ENCODE results near the gene DOCK4. TPM values are rescaled to one million over a fixed set of nuclear protein-coding genes. Genes with fewer than 3 reads are reported as not detected.

Gene DOCK4
- total and polyA plus RNA-seq, 7 donors = 3.0 to 28.5 (median 14.1) TPM

DNA sequence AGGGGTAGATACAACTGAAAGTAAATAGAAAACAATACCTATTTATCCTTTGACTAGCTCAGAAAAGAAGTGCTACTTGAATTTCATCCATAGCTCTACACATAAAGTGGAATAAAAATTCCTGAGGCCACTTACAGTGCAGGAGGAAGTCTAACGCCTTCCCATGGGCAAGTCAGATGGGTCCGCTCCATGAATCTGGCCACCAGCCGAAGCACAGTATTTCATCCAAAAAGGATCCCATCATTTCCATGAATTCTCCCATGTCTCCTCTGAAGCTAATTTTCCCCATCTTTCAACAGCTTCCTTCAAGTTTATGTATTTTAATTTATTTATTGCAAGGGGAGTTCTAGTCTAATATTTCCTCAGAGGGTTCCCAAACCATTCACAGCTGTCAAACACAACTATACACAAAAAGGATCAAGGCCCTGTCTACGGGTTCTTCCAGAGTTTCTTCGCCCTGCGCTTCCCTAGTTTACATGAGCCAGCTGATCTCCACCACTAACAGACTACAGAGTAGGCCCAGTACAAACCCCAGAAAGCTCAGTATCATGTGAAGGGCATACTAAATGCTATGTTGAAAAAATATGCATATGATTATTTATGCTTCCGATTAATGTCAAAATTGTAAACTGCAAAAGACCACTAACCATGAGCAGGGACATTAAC lies 184.7 kb downstream of the DOCK4 start:
- H3K27ac ChIP-seq = no peak overlapping the region
- TF ChIP-seq, protein P1, sequence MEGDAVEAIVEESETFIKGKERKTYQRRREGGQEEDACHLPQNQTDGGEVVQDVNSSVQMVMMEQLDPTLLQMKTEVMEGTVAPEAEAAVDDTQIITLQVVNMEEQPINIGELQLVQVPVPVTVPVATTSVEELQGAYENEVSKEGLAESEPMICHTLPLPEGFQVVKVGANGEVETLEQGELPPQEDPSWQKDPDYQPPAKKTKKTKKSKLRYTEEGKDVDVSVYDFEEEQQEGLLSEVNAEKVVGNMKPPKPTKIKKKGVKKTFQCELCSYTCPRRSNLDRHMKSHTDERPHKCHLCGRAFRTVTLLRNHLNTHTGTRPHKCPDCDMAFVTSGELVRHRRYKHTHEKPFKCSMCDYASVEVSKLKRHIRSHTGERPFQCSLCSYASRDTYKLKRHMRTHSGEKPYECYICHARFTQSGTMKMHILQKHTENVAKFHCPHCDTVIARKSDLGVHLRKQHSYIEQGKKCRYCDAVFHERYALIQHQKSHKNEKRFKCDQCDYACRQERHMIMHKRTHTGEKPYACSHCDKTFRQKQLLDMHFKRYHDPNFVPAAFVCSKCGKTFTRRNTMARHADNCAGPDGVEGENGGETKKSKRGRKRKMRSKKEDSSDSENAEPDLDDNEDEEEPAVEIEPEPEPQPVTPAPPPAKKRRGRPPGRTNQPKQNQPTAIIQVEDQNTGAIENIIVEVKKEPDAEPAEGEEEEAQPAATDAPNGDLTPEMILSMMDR (IDR thresholded peaks at IDR 0.05) = no peak
- TF ChIP-seq POLR2A (IDR thresholded peaks at IDR 0.05) (no peak), POLR2AphosphoS5 (IDR thresholded peaks at IDR 0.05) (no peak), EP300 (IDR thresholded peaks at IDR 0.05) (no peak)
- no peaks in the 10 kb centered on the region for H3K9me3 ChIP-seq
- no peaks in the 10 kb centered on the region for H3K27me3 ChIP-seq
- WGBS, 2 donors = 80 to 84% methylated on average over 7 of the region's 7 CpGs
- intact Hi-C loops (cut with DNase I) = no loop called here
- H3K4me3 ChIP-seq = no peak overlapping the region
- DNase-seq = no peak
- H3K36me3 ChIP-seq = no peaks in the 10 kb centered on the region
- peaks cover 0 to 3% (median 0%) of the 10 kb centered on the region in 4 donors for H3K4me1 ChIP-seq

DNA sequence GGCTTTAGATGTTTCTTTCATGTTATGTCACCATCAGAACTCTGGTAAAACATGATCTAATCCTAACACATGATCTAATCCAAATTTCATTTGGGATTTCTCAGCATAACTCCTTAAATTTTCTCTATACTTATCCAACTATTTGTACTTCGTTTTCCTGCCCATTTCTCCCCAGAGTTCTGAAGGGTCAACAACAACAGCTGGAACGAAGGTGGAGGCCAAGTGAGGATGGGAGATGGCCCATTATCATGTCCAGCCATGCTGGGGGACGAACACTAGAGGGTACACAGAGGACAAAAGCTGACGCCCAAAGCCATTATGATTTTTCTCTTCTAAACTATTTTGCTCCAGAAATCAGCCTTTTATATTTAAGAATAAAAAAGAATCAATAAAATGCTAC lies 185.4 kb downstream of the DOCK4 start:
- no peaks in the 10 kb centered on the region for H3K9me3 ChIP-seq
- DNase-seq = no peak
- no peaks in the 10 kb centered on the region for H3K27me3 ChIP-seq
- H3K36me3 ChIP-seq = no peaks in the 10 kb centered on the region
- H3K4me3 ChIP-seq = no peak overlapping the region
- WGBS, 2 donors = 82 to 86% methylated on average over 4 of the region's 4 CpGs
- no peak for TF ChIP-seq EP300 (IDR thresholded peaks at IDR 0.05)
- no peak for TF ChIP-seq POLR2A (IDR thresholded peaks at IDR 0.05)
- TF ChIP-seq, protein P1 (IDR thresholded peaks at IDR 0.05) = no peak
- TF ChIP-seq POLR2AphosphoS5 (IDR thresholded peaks at IDR 0.05) = no peak
- peaks cover 0 to 3% (median 0%) of the 10 kb centered on the region in 4 donors for H3K4me1 ChIP-seq
- intact Hi-C loops (cut with DNase I) = no loop called here
- H3K27ac ChIP-seq = peak overlapping the region in 1 of 4 donors; percentile 31

DNA sequence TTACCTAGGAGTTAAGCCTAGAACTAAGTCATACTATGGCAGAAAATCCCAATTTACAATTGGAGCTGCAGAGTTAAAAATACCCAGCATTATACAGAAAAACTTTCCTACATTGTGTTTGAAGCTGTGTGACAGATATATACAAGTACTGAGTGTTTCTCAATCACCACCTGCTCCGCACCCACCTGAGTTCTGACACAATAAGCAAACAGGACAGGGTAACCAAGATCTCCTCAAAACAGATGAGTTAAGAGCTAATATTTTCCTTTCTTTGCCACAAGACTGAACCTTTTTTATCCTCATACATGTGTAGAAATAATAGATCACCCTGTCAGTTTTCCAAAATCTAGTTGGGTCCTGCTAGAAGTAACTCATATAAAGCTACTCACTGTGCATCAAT lies 186.3 kb downstream of the DOCK4 start:
- 100% methylated on average over 1 of the region's 1 CpG for WGBS, 2 donors

DNA sequence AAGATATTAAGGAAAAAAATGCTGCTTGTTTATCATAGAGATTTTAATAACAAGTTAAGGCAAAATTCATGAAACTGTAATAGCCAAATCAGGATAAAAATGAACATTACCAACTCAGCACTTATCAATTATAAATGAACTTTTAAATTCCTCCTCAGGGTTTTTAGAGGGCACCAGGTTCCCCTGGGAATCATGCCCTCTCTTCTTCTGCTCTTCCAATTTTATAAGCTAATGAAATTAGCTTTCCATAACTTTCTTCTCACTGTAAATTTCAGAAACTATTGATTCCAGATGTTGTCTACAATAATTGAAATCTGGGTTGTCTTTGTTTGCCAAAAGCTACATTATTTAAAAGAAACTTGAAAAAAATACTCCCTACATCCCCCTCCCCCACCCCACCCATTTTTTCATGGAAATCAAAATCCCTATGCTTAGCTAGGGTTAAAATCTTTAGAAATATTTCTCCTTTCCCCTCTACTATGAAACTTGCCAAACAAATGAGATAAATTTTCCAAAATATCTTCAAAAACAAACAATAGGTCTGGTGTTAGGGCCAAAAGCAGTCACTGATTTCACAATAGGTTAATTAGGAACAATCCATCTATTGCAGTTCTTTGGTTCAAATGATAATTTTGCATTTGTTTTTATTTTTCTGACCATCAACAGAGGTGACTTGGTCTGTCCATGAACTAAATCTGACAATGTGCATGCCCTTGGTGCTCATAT lies 187.7 kb downstream of the DOCK4 start:
- intact Hi-C loops (cut with DNase I) = no loop called here
- H3K27ac ChIP-seq = no peak overlapping the region

More for the DNA sequence above, 186.3 kb downstream of the DOCK4 start:
- H3K27ac ChIP-seq = peak overlapping the region in 1 of 4 donors; percentile 7
- DNase-seq = no peak
- H3K9me3 ChIP-seq = no peaks in the 10 kb centered on the region
- intact Hi-C loops (cut with DNase I) = no loop called here
- no peak overlapping the region for H3K4me3 ChIP-seq
- no peaks in the 10 kb centered on the region for H3K36me3 ChIP-seq
- TF ChIP-seq, protein P1 (IDR thresholded peaks at IDR 0.05) = no peak
- peaks cover 0 to 3% (median 0%) of the 10 kb centered on the region in 4 donors for H3K4me1 ChIP-seq
- H3K27me3 ChIP-seq = no peaks in the 10 kb centered on the region

More for the DNA sequence above, 187.7 kb downstream of the DOCK4 start:
- H3K27me3 ChIP-seq = no peaks in the 10 kb centered on the region
- H3K9me3 ChIP-seq = no peaks in the 10 kb centered on the region
- peaks cover 0 to 1% (median 0%) of the 10 kb centered on the region in 4 donors for H3K4me1 ChIP-seq
- TF ChIP-seq, protein P1 (IDR thresholded peaks at IDR 0.05) = no peak
- TF ChIP-seq POLR2A (IDR thresholded peaks at IDR 0.05) = no peak
- no peak overlapping the region for H3K4me3 ChIP-seq
- no peaks in the 10 kb centered on the region for H3K36me3 ChIP-seq
- DNase-seq = no peak
